A549 (cell line): ENCODE results near the gene ARF4. TPM values are rescaled to one million over a fixed set of nuclear protein-coding genes. Genes with fewer than 3 reads are reported as not detected.

Source experiments
- ATAC-seq, 2 experiments: fragments of 200-7000 bp in 1 of 2; fragments of >200 bp in 1 of 2; cut with Nextera tagmentation in 1 of 2; cut with Tn5 transposase in 1 of 2; 3 replicates each; pipeline versions ENCODE4 v1.8.0 to v1.9.1; 2018 to 2020; ENCODE audit warnings: mild to moderate bottlenecking in 1 of 2, moderate library complexity in 1 of 2
- CTCF ChIA-PET: fragments of 300-600 bp; sonication (Branson Sonifier 250); formaldehyde crosslinking; extraction: SDS; loops from one replicate; lab custom pipeline; 2021; ENCODE audit warnings: antibody characterized with exemption, inconsistent platforms; lab: Yijun Ruan, JAX
- POLR2A ChIA-PET: fragments of 350-600 bp; formaldehyde crosslinking; extraction: SDS; loops from one replicate; lab custom pipeline; 2021; ENCODE audit warnings: antibody characterized with exemption, inconsistent platforms; lab: Yijun Ruan, JAX
- DNase-seq, 2 experiments: peaks; one replicate each; pipeline versions ENCODE4 v3.0.0 to v3.0.0-alpha.2; 2011 to 2016; ENCODE audit warnings: low read depth in 1 of 2, low spot score in 1 of 2
- FAIRE-seq: peaks from 2 replicates; lab custom pipeline; 2011; peaks lifted over from hg19 to GRCh38; lab: Jason Lieb, UNC
- H3K27ac ChIP-seq, 2 experiments: fragments of >200 bp; sonication (Bioruptor Twin); formaldehyde crosslinking; 3 replicates each; pipeline ENCODE4 v1.5.1; 2016 to 2017
- H3K4me1 ChIP-seq: fragments of >200 bp; sonication (Bioruptor Twin); formaldehyde crosslinking; 3 replicates; pipeline ENCODE4 v1.6.1; 2016
- H3K4me2 ChIP-seq: fragments of >200 bp; sonication (Bioruptor Twin); formaldehyde crosslinking; 3 replicates; pipeline ENCODE4 v1.6.1; 2016
- H3K4me3 ChIP-seq: fragments of >200 bp; sonication (Bioruptor Twin); formaldehyde crosslinking; 3 replicates; pipeline ENCODE4 v1.5.1; 2016
- H3K9me3 ChIP-seq: fragments of >200 bp; sonication (Bioruptor Twin); formaldehyde crosslinking; 3 replicates; pipeline ENCODE4 v1.6.1; 2016
- CHD2 ChIP-seq: fragments of 150-350 bp; IDR thresholded peaks from 2 replicates; pipeline ENCODE4 v1.6.1; 2014; ENCODE audit warnings: low read length; ENCODE audit not compliant: partially characterized antibody
- CTCF ChIP-seq: fragments of >200 bp; sonication (Bioruptor Twin); formaldehyde crosslinking; IDR thresholded peaks from 3 replicates; pipeline ENCODE4 v1.5.1; 2016
- EHMT2 ChIP-seq: fragments of 200-600 bp; sonication (generic); IDR thresholded peaks from 2 replicates; pipeline ENCODE4 v1.6.1; 2016; ENCODE audit warnings: antibody characterized with exemption, low read depth, mild to moderate bottlenecking, moderate library complexity
- FOSB ChIP-seq: fragments of 250-450 bp; sonication (Bioruptor Pico); IDR thresholded peaks from 2 replicates; pipeline ENCODE4 v1.5.0; 2020; ENCODE audit warnings: mild to moderate bottlenecking, moderate library complexity
- FOXS1 ChIP-seq: fragments of 250-450 bp; sonication (Bioruptor Pico); IDR thresholded peaks from 2 replicates; pipeline ENCODE4 v1.5.0; 2020; ENCODE audit warnings: mild to moderate bottlenecking, moderate library complexity
- HDAC2 ChIP-seq: fragments of 200-600 bp; sonication (generic); IDR thresholded peaks from 2 replicates; pipeline ENCODE4 v1.6.1; 2016
- HEYL ChIP-seq: fragments of 250-450 bp; sonication (Bioruptor Pico); IDR thresholded peaks from 2 replicates; pipeline ENCODE4 v1.8.0; 2021; ENCODE audit warnings: mild to moderate bottlenecking, moderate library complexity
- HMGXB4 ChIP-seq: fragments of 250-450 bp; sonication (Bioruptor Pico); IDR thresholded peaks from 2 replicates; pipeline ENCODE4 v1.5.0; 2021; ENCODE audit warnings: mild to moderate bottlenecking, moderate library complexity, borderline replicate concordance
- HOXB13 ChIP-seq: fragments of 250-450 bp; sonication (Bioruptor Pico); IDR thresholded peaks from 2 replicates; pipeline ENCODE4 v1.5.0; 2020; ENCODE audit warnings: low read depth, mild to moderate bottlenecking, moderate library complexity
- HOXB5 ChIP-seq: fragments of 250-450 bp; sonication (Bioruptor Pico); IDR thresholded peaks from 2 replicates; pipeline ENCODE4 v1.5.0; 2020; ENCODE audit warnings: mild to moderate bottlenecking, moderate library complexity
- JUNB ChIP-seq: fragments of >200 bp; sonication (Bioruptor Twin); formaldehyde crosslinking; IDR thresholded peaks from 2 replicates; pipeline ENCODE4 v1.6.1; 2016
- KDM5A ChIP-seq: fragments of 200-600 bp; sonication (generic); IDR thresholded peaks from 2 replicates; pipeline ENCODE4 v1.6.1; 2016; ENCODE audit warnings: antibody characterized with exemption, mild to moderate bottlenecking
- MAX ChIP-seq: IDR thresholded peaks from 2 replicates; pipeline ENCODE4 v1.6.1; 2012
- MYC ChIP-seq: IDR thresholded peaks from 2 replicates; pipeline ENCODE4 v1.6.1; 2012; ENCODE audit warnings: mild to moderate bottlenecking, inconsistent platforms, low read length, improper control_type of control experiment, borderline replicate concordance
- PBX3 ChIP-seq: IDR thresholded peaks from 2 replicates; pipeline ENCODE4 v1.6.1; 2012
- RAD21 ChIP-seq, 2 experiments: fragments of >200 bp in 1 of 2; sonication (Bioruptor Twin) in 1 of 2; formaldehyde crosslinking in 1 of 2; IDR thresholded peaks in 1 of 2; conservative IDR thresholded peaks in 1 of 2; 2 replicates in 1 of 2; 3 replicates in 1 of 2; pipeline ENCODE4 v1.6.1; 2012 to 2018; ENCODE audit warnings: inconsistent platforms in 1 of 2
- RNF2 ChIP-seq: fragments of 200-600 bp; sonication (generic); IDR thresholded peaks from 2 replicates; pipeline ENCODE4 v1.6.1; 2016; ENCODE audit warnings: low read depth, mild to moderate bottlenecking, antibody characterized with exemption, moderate library complexity, borderline replicate concordance
- SREBF2 ChIP-seq: fragments of 450-650 bp; IDR thresholded peaks from 2 replicates; pipeline ENCODE4 v1.6.1; 2014; ENCODE audit warnings: mild to moderate bottlenecking, moderate library complexity
- ZC3H11A ChIP-seq: fragments of 450-650 bp; IDR thresholded peaks from 2 replicates; pipeline ENCODE4 v1.6.1; 2014; ENCODE audit warnings: antibody characterized with exemption, mild to moderate bottlenecking
- ZFP36 ChIP-seq: fragments of 450-650 bp; IDR thresholded peaks from 2 replicates; pipeline ENCODE4 v1.6.1; 2014; ENCODE audit warnings: borderline replicate concordance; ENCODE audit not compliant: partially characterized antibody
- ZSCAN20 ChIP-seq: fragments of 250-450 bp; sonication (Bioruptor Pico); IDR thresholded peaks from 2 replicates; pipeline ENCODE4 v1.8.0; 2022; ENCODE audit warnings: mild to moderate bottlenecking, moderate library complexity
- WGBS: methylation state at CpG from one replicate; pipeline ENCODE4 v1.1.6; 2017; ENCODE audit errors: missing lambda C conversion rate; 5-methylcytosine and 5-hydroxymethylcytosine counted together
- polyA plus RNA-seq, 4 experiments: library from polyadenylated mRNA; depleted of rRNA in 3 of 4; stranded (reverse); fragments of >200 nt; fragmentation: RNase III in 1 of 4; extraction: RNeasy Plus Mini Kit Qiagen cat#74134 plus additional on column Dnase treatment in 1 of 4; gene quantifications; 2 replicates in 3 of 4; 3 replicates in 1 of 4; pipeline ENCODE4 v1.2.3, GENCODE V29; 2011 to 2017

The ARF4 gene
- polyA plus RNA-seq, 2 of the 4 experiments (the other 2 are of a cell fraction), result 129 to 262 TPM

GRCh38 chr3:57583544-57583943 is 13.6 kb downstream of the ARF4 start:
- TF ChIP-seq JUNB, result no peak
- TF ChIP-seq PBX3, result no peak
- TF ChIP-seq SREBF2, result no peak
- no peak for TF ChIP-seq EHMT2
- TF ChIP-seq RNF2, result no peak
- TF ChIP-seq KDM5A, result no peak
- no peak for TF ChIP-seq ZSCAN20 (CRISPR knock-in tag)
- TF ChIP-seq FOXS1 (CRISPR knock-in tag), result no peak
- TF ChIP-seq FOSB (CRISPR knock-in tag), result no peak
- TF ChIP-seq MAX, result no peak
- no peak for TF ChIP-seq ZC3H11A
- TF ChIP-seq ZFP36, result no peak
- no peak for TF ChIP-seq HEYL (CRISPR knock-in tag)
- TF ChIP-seq HOXB5, result no peak
- TF ChIP-seq CTCF, result no peak
- TF ChIP-seq HOXB13, result no peak
- no peak for TF ChIP-seq HDAC2
- TF ChIP-seq MYC, result no peak
- TF ChIP-seq HMGXB4 (CRISPR knock-in tag), result no peak
- Histone ChIP-seq H3K4me3 (no peak overlapping the region), H3K4me2 (no peak overlapping the region), H3K4me1 (peaks cover 4% of the 10 kb centered on the region; the same call in 1 of the 3 replicates), H3K27ac (no peak overlapping the region), H3K9me3 (no peaks in the 10 kb centered on the region)
- ChIA-PET CTCF (interaction anchor here (2.0 kb wide), 1 partner anchor 186 kb away, joined by 12 read pairs; no protein-coding TSS in a partner anchor), POLR2A (no interaction called here)
- DNase-seq (no peak), ATAC-seq (no peak), FAIRE-seq (no peak)
- 94% methylated on average over 2 of the region's 2 CpGs for WGBS

GRCh38 chr3:57582474-57583168 is 14.5 kb downstream of the ARF4 start:
- ATAC-seq (peak; percentile 72 to 80; a peak in 4 of 6 replicates), DNase-seq (peak in 1 of 2 experiments; percentile 28), FAIRE-seq (no peak)
- Histone ChIP-seq H3K4me2 (no peak overlapping the region), H3K4me1 (peaks cover 4% of the 10 kb centered on the region; the same call in 1 of the 3 replicates), H3K4me3 (no peak overlapping the region), H3K9me3 (no peaks in the 10 kb centered on the region), H3K27ac (no peak overlapping the region)
- TF ChIP-seq RAD21 (conservative IDR thresholded peaks at IDR 0.05 in 1 of 2, IDR thresholded peaks at IDR 0.05 in 1 of 2) (peak; percentile 30 to 32; a peak in 2 of 5 replicates), HOXB5 (no peak), FOXS1 (CRISPR knock-in tag) (no peak), CHD2 (no peak)
- POLR2A ChIA-PET, result no interaction called here
- 88% methylated on average over 7 of the region's 7 CpGs for WGBS
- CTCF ChIA-PET, result interaction anchor here (1.6 to 2.0 kb wide), 2 partner anchors 185 to 483 kb away, joined by 4 to 12 read pairs; no protein-coding TSS in a partner anchor
